GM12801 (cell line): ENCODE measurements around the gene ATM.

Source experiments
- TF ChIP-seq, protein P1 (sequence below): IDR thresholded peaks from one replicate; pipeline ENCODE4 v1.5.1; 2011; ENCODE audit warnings: control low read depth; ENCODE audit not compliant: insufficient read length; ENCODE audit errors: extremely low read depth

The ATM gene

DNA sequence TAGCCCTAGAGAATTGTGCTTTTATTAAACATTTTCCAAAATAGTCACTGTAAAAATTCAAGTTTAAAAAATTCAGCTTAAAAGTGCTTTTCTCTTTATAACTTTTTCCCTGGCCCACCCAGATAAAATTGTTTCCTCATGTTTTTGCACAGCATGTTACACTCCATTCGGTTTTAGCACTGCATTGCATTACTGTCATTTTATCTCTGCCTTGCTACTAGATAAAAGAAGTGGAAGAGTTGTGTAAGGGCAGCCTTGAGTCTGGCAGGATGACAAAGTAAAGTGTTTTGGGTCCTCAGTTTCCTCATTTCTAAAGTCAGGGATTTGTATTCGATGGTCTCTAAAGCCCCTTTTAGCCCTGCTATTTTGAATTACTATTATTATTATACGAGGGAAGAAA, 99.8 kb downstream of the ATM start:
- TF ChIP-seq, protein P1, sequence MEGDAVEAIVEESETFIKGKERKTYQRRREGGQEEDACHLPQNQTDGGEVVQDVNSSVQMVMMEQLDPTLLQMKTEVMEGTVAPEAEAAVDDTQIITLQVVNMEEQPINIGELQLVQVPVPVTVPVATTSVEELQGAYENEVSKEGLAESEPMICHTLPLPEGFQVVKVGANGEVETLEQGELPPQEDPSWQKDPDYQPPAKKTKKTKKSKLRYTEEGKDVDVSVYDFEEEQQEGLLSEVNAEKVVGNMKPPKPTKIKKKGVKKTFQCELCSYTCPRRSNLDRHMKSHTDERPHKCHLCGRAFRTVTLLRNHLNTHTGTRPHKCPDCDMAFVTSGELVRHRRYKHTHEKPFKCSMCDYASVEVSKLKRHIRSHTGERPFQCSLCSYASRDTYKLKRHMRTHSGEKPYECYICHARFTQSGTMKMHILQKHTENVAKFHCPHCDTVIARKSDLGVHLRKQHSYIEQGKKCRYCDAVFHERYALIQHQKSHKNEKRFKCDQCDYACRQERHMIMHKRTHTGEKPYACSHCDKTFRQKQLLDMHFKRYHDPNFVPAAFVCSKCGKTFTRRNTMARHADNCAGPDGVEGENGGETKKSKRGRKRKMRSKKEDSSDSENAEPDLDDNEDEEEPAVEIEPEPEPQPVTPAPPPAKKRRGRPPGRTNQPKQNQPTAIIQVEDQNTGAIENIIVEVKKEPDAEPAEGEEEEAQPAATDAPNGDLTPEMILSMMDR: no peak

DNA sequence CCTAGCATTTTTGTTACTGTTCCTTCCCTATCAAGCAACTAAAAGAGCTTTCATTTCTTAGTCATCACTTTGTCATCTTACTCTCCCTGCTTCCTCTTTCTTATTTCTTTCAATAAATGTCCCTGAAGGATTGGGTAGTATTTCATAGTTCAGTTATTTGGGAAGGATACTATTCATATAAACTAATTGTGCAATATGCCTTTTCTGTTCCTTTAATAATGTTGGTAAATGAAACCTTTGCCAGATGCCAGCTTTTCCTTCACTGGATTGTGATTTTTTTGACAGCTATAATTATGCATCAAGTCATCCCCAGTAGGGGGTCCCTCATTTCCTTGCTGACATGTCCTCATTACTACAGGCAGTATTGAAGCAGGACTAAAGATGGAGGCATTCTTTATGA, 101.7 kb downstream of the ATM start:
- TF ChIP-seq, protein P1: no peak

DNA sequence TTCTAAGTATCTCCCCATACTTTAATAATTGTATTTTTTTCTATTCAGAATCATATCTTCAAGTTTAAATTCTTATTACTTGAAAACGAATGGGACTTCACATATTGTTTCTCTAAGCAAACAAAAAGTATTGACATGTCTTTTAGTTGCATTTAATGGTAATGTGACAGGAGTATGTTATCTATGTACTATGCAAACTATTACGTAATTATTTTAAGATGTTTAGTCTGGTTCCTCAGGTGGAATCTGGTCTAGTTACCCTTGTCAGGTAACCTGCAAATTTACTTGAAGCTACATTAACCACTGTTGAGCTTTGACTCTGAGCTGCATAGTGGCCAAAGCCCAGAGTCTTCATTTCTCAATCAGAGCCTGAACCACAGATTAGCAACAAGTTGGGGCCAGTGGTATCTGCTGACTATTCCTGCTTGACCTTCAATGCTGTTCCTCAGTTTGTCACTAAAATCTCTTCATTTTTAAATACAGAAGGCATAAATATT, 110.6 kb downstream of the ATM start:
- TF ChIP-seq, protein P1: no peak

DNA sequence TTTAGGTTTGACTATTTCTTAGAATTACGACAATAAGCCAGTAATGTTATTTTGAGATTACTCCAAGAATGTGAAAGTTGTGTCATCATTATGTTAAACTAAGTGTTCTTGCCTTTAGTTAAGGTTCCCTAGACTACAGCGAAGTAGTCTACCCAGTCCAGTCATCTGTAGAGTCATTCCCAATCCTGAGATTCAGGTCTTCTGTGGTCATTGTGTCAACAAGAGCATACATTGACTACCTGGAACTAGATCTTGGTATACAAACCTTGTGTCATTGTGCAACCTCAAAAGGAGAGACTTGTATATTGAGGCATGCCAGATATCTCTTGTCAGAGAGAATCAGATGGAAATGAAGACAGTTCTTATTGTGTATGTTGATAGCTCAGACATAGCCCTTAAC, 115.9 kb downstream of the ATM start:
- TF ChIP-seq, protein P1: no peak

DNA sequence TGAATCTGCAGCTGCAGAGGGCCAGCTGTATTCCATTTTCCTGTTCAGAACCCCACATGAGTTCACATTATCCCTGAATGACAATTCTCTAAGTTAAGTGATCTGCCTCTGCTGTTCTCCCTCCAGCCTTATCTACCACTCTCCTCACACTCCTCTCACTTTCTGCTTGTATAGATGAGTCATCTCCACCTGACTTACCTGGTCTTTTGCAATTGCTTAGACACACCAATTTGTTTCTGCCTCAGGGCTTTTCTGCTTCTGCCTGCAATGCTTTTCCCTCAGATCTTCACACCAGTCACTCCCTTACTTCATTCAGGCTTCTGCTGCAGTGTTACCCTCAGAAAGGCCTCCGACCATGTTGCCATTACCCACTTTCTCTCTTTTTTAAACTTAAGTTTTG, 118.1 kb downstream of the ATM start:
- TF ChIP-seq, protein P1: no peak

DNA sequence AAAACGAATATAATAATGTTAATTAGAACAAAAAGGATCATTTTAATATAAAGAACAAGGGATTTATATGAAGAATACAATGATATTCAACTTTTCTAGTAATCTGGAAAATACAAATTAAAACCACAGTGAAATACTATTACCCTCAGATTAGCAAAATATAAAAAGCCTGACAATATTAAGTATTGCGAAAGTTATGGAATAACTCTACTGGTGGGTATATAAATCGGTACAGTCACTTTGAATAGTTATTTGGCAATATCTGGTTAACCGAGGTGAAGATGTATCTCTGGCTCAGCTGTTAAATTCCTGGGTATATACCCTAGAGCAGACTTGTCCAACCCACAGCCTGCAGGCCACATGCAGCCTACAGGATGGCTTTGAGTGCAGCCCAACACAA, 118.8 kb downstream of the ATM start:
- TF ChIP-seq, protein P1: no peak

DNA sequence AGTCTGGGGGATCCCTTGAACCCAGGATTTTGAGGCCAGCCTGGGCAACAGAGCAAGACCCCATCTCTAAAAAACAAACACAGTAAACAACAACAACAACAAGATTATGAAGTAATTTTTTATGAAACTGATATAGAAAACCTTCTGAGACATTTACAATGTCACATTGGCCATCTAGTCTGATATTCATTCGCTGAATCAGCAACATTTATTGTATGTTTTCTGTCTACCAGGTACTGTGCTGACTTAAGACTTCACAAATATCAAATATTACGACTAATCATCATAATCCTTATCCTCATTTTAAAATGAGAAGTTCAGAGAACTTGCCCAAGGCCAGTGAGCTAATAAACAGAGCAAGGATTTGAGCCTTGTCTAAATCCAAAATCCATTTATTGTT, 120.8 kb downstream of the ATM start:
- TF ChIP-seq, protein P1: no peak

DNA sequence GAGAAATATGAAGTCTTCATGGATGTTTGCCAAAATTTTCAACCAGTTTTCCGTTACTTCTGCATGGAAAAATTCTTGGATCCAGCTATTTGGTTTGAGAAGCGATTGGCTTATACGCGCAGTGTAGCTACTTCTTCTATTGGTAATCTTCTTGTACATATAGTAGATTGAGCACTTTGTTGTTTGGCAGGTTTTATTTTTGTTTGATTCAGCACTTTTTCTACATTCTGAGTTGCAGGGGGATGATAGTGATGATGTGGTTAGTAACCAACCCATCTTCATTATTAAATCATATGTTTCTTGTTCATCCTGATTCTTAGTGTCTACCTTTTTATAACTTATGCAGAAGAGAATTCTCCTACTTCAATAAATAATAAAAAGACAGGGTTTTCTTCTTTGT, 122.9 kb downstream of the ATM start:
- TF ChIP-seq, protein P1: no peak
